Astrocyte (in vitro differentiated cells and primary cell): ENCODE measurements around the gene SMIM14.

Experiments used
- CTCF ChIP-seq: IDR thresholded peaks from 2 replicates; pipeline ENCODE4 v1.5.1; 2011; ENCODE audit warnings: low read depth, mild to moderate bottlenecking, inconsistent platforms, low read length, moderate library complexity; ENCODE audit not compliant: insufficient read depth
- EZH2 ChIP-seq: IDR thresholded peaks from 2 replicates; pipeline ENCODE4 v1.6.1; 2012; ENCODE audit warnings: mild to moderate bottlenecking, low read length, inconsistent platforms; ENCODE audit not compliant: insufficient read depth

- TF ChIP-seq CTCF (no peak), EZH2 (no peak)
Measured at GRCh38 chr4:39614487-39615162, 24.0 kb downstream of the SMIM14 start.
